Tibial nerve (tissue), 4 donors: ENCODE results near the gene CUX1. TPM values are rescaled to one million over a fixed set of nuclear protein-coding genes. Genes with fewer than 3 reads are reported as not detected.
A peak's percentile ranks its signal among the peaks of the same experiment; 100 is the strongest.

Experiments
- DNase-seq, 2 donors: peaks; one replicate each; pipeline ENCODE4 v3.0.0-alpha.2; 2019; ENCODE audit warnings: low spot score in 2 of 2
- H3K27ac ChIP-seq, 4 donors: fragments of 200-600 bp; sonication (generic) in 3 of 4; one replicate each; pipeline ENCODE4 v1.5.1; 2017 to 2019; ENCODE audit warnings: mild to moderate bottlenecking in 1 of 4
- H3K27me3 ChIP-seq, 2 donors: fragments of 200-600 bp; sonication (generic) in 1 of 2; one replicate each; pipeline versions ENCODE4 v1.5.1 to v1.6.0; 2017 to 2019
- H3K36me3 ChIP-seq, 3 donors: fragments of 200-600 bp; sonication (generic); one replicate each; pipeline ENCODE4 v1.5.1; 2018 to 2019
- H3K4me1 ChIP-seq, 4 donors: fragments of 200-600 bp; sonication (generic) in 3 of 4; one replicate each; pipeline ENCODE4 v1.5.1; 2017 to 2019
- H3K4me3 ChIP-seq, 4 donors: fragments of 200-600 bp; sonication (generic) in 3 of 4; one replicate each; pipeline ENCODE4 v1.5.1; 2017 to 2019; ENCODE audit warnings: mild to moderate bottlenecking in 1 of 4, moderate library complexity in 1 of 4
- H3K9me3 ChIP-seq, 4 donors: fragments of 200-600 bp; sonication (generic) in 3 of 4; one replicate each; pipeline ENCODE4 v1.5.1; 2017 to 2019
- CTCF ChIP-seq, 5 experiments: fragments of 200-600 bp in 3 of 5; fragments of 450-650 bp in 2 of 5; sonication (generic) in 3 of 5; IDR thresholded peaks; one replicate each; pipeline ENCODE4 v1.5.1; 2016 to 2019; ENCODE audit warnings: antibody characterized with exemption in 5 of 5, mild to moderate bottlenecking in 3 of 5, moderate library complexity in 2 of 5
- EP300 ChIP-seq, 2 donors: sonication (generic); formaldehyde crosslinking; IDR thresholded peaks; one replicate each; pipeline ENCODE4 v1.6.1; 2017; ENCODE audit warnings: antibody characterized with exemption in 2 of 2, mild to moderate bottlenecking in 1 of 2
- POLR2A ChIP-seq, 2 donors: fragments of 450-650 bp; IDR thresholded peaks; one replicate each; pipeline ENCODE4 v1.6.1; 2017; ENCODE audit warnings: antibody characterized with exemption in 2 of 2, mild to moderate bottlenecking in 2 of 2, moderate library complexity in 2 of 2
- WGBS, 2 donors: methylation state at CpG; one replicate each; pipeline ENCODE4 v1.1.5; 2018; 5-methylcytosine and 5-hydroxymethylcytosine counted together
- total RNA-seq, 4 donors: library from RNA; depleted of rRNA; stranded (reverse); fragments of >200 nt; gene quantifications; one replicate each; pipeline ENCODE4 v1.1.0, GENCODE V29; 2016

The CUX1 gene
- total RNA-seq, 4 donors from 2014 or later, result 74.5 to 104 (median 84.3) TPM

- H3K27me3 ChIP-seq, result peaks cover 0 to 2% of the 10 kb centered on the region in 2 donors
- DNase-seq, result no peak
- 92 to 93% methylated on average over 17 of the region's 17 CpGs for WGBS, 2 donors
- TF ChIP-seq EP300 (IDR thresholded peaks at IDR 0.05), result no peak
- TF ChIP-seq CTCF (IDR thresholded peaks at IDR 0.05), result no peak
- TF ChIP-seq POLR2A (IDR thresholded peaks at IDR 0.05), result no peak
- peaks cover 0 to 37% (median 0%) of the 10 kb centered on the region in 3 donors for H3K36me3 ChIP-seq
- H3K27ac ChIP-seq, result peak overlapping the region in 1 of 4 donors; percentile 46
- no peak overlapping the region for H3K4me3 ChIP-seq
- H3K9me3 ChIP-seq, result no peaks in the 10 kb centered on the region
- peaks cover 0 to 17% (median 14%) of the 10 kb centered on the region in 4 donors for H3K4me1 ChIP-seq
Measured at GRCh38 chr7:102305414-102306268, 488.2 kb downstream of the CUX1 start.

GRCh38 chr7:102306916-102307677 is 489.7 kb downstream of the CUX1 start:
- no peaks in the 10 kb centered on the region for H3K27me3 ChIP-seq
- H3K4me3 ChIP-seq, result peak overlapping the region in 2 of 4 donors; percentile 26
- peaks cover 0 to 17% (median 13%) of the 10 kb centered on the region in 4 donors for H3K4me1 ChIP-seq
- DNase-seq, result peak in 1 of 2 donors; percentile 37
- H3K9me3 ChIP-seq, result no peaks in the 10 kb centered on the region
- peak overlapping the region in 1 of 4 donors; percentile 46 for H3K27ac ChIP-seq
- H3K36me3 ChIP-seq, result peaks cover 0 to 32% (median 0%) of the 10 kb centered on the region in 3 donors
- WGBS, 2 donors, result 15 to 21% methylated on average over 12 to 17 of the region's 17 CpGs
- TF ChIP-seq CTCF (IDR thresholded peaks at IDR 0.05), result no peak
- TF ChIP-seq EP300 (IDR thresholded peaks at IDR 0.05), result peak in 1 of 2 donors; percentile 31
- TF ChIP-seq POLR2A (IDR thresholded peaks at IDR 0.05), result no peak

GRCh38 chr7:102310414-102310815 is 493.0 kb downstream of the CUX1 start:
- Histone ChIP-seq H3K27ac (no peak overlapping the region), H3K9me3 (no peaks in the 10 kb centered on the region), H3K4me1 (peaks cover 0 to 17% (median 9%) of the 10 kb centered on the region in 4 donors), H3K36me3 (peaks cover 0 to 42% (median 0%) of the 10 kb centered on the region in 3 donors), H3K4me3 (no peak overlapping the region), H3K27me3 (no peaks in the 10 kb centered on the region)
- DNase-seq, result no peak
- no peak for TF ChIP-seq CTCF (IDR thresholded peaks at IDR 0.05)
- TF ChIP-seq POLR2A (IDR thresholded peaks at IDR 0.05), result no peak
- no peak for TF ChIP-seq EP300 (IDR thresholded peaks at IDR 0.05)
- 86 to 95% methylated on average over 9 of the region's 9 CpGs for WGBS, 2 donors

- TF ChIP-seq EP300 (IDR thresholded peaks at IDR 0.05) (no peak), CTCF (IDR thresholded peaks at IDR 0.05) (no peak), POLR2A (IDR thresholded peaks at IDR 0.05) (no peak)
- 84 to 86% methylated on average over 2 of the region's 2 CpGs for WGBS, 2 donors
Measured at GRCh38 chr7:102312317-102312716, 494.9 kb downstream of the CUX1 start.

More at GRCh38 chr7:102312317-102312716, 494.9 kb downstream of the CUX1 start:
- Histone ChIP-seq H3K4me1 (peaks cover 0 to 5% (median 3%) of the 10 kb centered on the region in 4 donors), H3K27ac (no peak overlapping the region), H3K4me3 (no peak overlapping the region), H3K9me3 (no peaks in the 10 kb centered on the region), H3K36me3 (peaks cover 0 to 47% (median 0%) of the 10 kb centered on the region in 3 donors), H3K27me3 (no peaks in the 10 kb centered on the region)
- DNase-seq, result no peak
